Stimulated activated CD4-positive, alpha-beta T cell treated with anti-CD3 and anti-CD28 coated beads, Interleukin-12 subunit alpha, Interleukin-12 subunit beta, amount 100 ng/mL, for 4 hours (primary cell): ENCODE measurements around the gene RALGAPA1.
"Not testable (repeated sequence)": the region's sequence is repeated elsewhere in the genome, so short reads cannot be mapped to it uniquely, and the experiment has no call there.

Experiments used
- DNase-seq: peaks from one replicate; pipeline ENCODE4 v3.0.0-alpha.2; 2020

The RALGAPA1 gene

GRCh38 chr14:35696575-35696974 lies 112.5 kb downstream of the RALGAPA1 start:
- no peak for DNase-seq

GRCh38 chr14:35696119-35696518 lies 113.0 kb downstream of the RALGAPA1 start:
- no peak for DNase-seq

GRCh38 chr14:35695647-35696046 lies 113.4 kb downstream of the RALGAPA1 start:
- DNase-seq = no peak

- DNase-seq = no peak
These were observed 114.0 kb downstream of the RALGAPA1 start for GRCh38 chr14:35695072-35695471.

GRCh38 chr14:35689000-35689460 lies 120.1 kb downstream of the RALGAPA1 start:
- DNase-seq = no peak

- no peak for DNase-seq
These were observed 120.8 kb downstream of the RALGAPA1 start for GRCh38 chr14:35688126-35688826.

- no peak for DNase-seq
These were observed 121.7 kb downstream of the RALGAPA1 start for GRCh38 chr14:35687335-35687939.

GRCh38 chr14:35683688-35684087 lies 125.4 kb downstream of the RALGAPA1 start:
- DNase-seq = not testable (repeated sequence)

- DNase-seq = no peak
These were observed 126.3 kb downstream of the RALGAPA1 start for GRCh38 chr14:35682802-35683201.

- DNase-seq = no peak
These were observed 130.6 kb downstream of the RALGAPA1 start for GRCh38 chr14:35678403-35679028.

GRCh38 chr14:35669782-35670181 lies 139.3 kb downstream of the RALGAPA1 start:
- no peak for DNase-seq

- no peak for DNase-seq
These were observed 142.6 kb downstream of the RALGAPA1 start for GRCh38 chr14:35666429-35667043.

- no peak for DNase-seq
These were observed 147.2 kb downstream of the RALGAPA1 start for GRCh38 chr14:35661875-35662274.

- no peak for DNase-seq
These were observed 156.1 kb downstream of the RALGAPA1 start for GRCh38 chr14:35653045-35653444.

- no peak for DNase-seq
These were observed 165.6 kb downstream of the RALGAPA1 start for GRCh38 chr14:35643513-35643912.

- DNase-seq = no peak
These were observed 171.2 kb downstream of the RALGAPA1 start for GRCh38 chr14:35637851-35638250.

- no peak for DNase-seq
These were observed 171.8 kb downstream of the RALGAPA1 start for GRCh38 chr14:35637269-35637668.

GRCh38 chr14:35632676-35633075 lies 176.4 kb downstream of the RALGAPA1 start:
- DNase-seq = no peak

- no peak for DNase-seq
These were observed 176.8 kb downstream of the RALGAPA1 start for GRCh38 chr14:35632271-35632670.

GRCh38 chr14:35631071-35631805 lies 177.9 kb downstream of the RALGAPA1 start:
- DNase-seq = no peak

- DNase-seq = no peak
These were observed 180.1 kb downstream of the RALGAPA1 start for GRCh38 chr14:35628989-35629388.

- not testable (repeated sequence) for DNase-seq
These were observed 182.1 kb downstream of the RALGAPA1 start for GRCh38 chr14:35626947-35627346.

GRCh38 chr14:35621996-35622395 lies 187.1 kb downstream of the RALGAPA1 start:
- not testable (repeated sequence) for DNase-seq
